Measurements from ENCODE around the gene ABCD1.
A peak's percentile ranks its signal among the peaks of the same experiment; 100 is the strongest.
"Not testable (repeated sequence)": the region's sequence is repeated elsewhere in the genome, so short reads cannot be mapped to it uniquely, and the experiment has no call there.

The ABCD1 gene

DNA sequence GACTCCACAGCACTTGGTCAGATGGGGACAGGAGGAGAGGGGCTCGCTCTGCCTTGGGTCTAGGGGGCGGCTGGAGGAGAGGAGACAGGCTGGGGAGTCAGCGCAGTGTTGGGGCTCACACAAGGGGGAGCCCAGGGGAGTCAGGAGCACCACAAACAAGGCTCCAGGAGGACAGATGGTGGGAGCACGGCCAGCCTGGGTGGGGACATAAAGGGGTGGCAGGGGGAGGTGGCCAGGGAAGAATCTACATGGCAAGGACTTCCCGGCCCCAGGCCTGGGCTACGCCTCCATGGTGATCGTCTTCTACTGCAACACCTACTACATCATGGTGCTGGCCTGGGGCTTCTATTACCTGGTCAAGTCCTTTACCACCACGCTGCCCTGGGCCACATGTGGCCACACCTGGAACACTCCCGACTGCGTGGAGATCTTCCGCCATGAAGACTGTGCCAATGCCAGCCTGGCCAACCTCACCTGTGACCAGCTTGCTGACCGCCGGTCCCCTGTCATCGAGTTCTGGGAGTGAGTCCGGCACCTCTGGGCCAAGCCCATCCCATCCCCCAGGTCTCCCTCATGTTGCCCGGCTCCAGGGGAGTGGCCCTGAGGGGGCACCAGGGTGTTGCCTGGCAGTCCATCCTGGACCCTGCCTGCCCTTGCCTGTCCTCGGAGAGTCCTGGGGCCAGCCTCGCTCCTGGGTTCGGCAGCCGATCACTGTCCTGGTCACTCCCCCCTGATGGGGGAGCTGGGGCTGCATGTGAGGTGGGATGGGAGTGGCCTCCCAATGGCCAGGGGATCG lies 33.4 kb upstream of the ABCD1 start:
- POLR2A ChIA-PET; H3K4me1 ChIP-seq (ENCODE audit: control insufficient read depth, insufficient read depth, low read length); CTCF ChIA-PET; H3K9me3 ChIP-seq (ENCODE audit: control insufficient read depth, insufficient read depth, low read depth, low read length); H3K27ac ChIP-seq (ENCODE audit: extremely low read depth, low read depth, low read length); H3K4me3 ChIP-seq (ENCODE audit: low read depth, low read length): not testable (repeated sequence)
- peaks cover 0 to 62% of the 10 kb centered on the region in 2 experiments; a peak in 1 of 3 replicates for H3K36me3 ChIP-seq (ENCODE audit: control insufficient read depth in 2 of 2, insufficient read depth in 1 of 2, low read length in 2 of 2)
- peak; percentile 38; the same call in 1 of the 2 replicates for TF ChIP-seq GLIS2 (tag by site-specific recombination; IDR thresholded peaks at IDR 0.05)
- TF ChIP-seq, protein P1, sequence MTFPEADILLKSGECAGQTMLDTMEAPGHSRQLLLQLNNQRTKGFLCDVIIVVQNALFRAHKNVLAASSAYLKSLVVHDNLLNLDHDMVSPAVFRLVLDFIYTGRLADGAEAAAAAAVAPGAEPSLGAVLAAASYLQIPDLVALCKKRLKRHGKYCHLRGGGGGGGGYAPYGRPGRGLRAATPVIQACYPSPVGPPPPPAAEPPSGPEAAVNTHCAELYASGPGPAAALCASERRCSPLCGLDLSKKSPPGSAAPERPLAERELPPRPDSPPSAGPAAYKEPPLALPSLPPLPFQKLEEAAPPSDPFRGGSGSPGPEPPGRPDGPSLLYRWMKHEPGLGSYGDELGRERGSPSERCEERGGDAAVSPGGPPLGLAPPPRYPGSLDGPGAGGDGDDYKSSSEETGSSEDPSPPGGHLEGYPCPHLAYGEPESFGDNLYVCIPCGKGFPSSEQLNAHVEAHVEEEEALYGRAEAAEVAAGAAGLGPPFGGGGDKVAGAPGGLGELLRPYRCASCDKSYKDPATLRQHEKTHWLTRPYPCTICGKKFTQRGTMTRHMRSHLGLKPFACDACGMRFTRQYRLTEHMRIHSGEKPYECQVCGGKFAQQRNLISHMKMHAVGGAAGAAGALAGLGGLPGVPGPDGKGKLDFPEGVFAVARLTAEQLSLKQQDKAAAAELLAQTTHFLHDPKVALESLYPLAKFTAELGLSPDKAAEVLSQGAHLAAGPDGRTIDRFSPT (tag by site-specific recombination; IDR thresholded peaks at IDR 0.05) = 0 out of 2 replicates have a peak, but pooled peaks have one; percentile 16

DNA sequence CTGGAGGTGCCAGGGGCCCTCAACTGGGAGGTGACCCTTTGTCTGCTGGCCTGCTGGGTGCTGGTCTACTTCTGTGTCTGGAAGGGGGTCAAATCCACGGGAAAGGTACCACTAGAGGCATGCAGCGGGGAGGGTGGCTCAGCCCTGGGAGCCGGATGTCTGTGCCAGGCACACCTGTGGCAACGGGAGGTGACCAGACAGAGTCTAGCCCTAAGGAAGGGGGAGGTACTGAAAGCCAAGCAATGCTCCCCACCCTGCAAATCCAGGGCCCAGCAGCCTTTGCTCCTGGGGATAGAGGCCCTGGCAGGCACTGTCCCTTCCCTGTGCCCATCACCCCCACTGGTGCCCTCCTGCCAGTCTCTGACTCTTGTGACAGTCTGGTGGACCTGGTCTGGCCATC lies 32.7 kb upstream of the ABCD1 start:
- ChIA-PET POLR2A (no interaction called here), CTCF (interaction anchor here (1.8 kb wide), 1 partner anchor 17 kb away, joined by 4 read pairs; no protein-coding TSS in a partner anchor)
- Histone ChIP-seq H3K4me1 (ENCODE audit: control insufficient read depth, insufficient read depth, low read length) (no peaks in the 10 kb centered on the region), H3K9me3 (ENCODE audit: control insufficient read depth, insufficient read depth, low read depth, low read length) (no peaks in the 10 kb centered on the region), H3K27ac (ENCODE audit: extremely low read depth, low read depth, low read length) (peak overlapping the region; percentile 46; the same call in 1 of the 2 replicates), H3K4me3 (ENCODE audit: low read depth, low read length) (no peak overlapping the region), H3K36me3 (ENCODE audit: control insufficient read depth in 2 of 2, insufficient read depth in 1 of 2, low read length in 2 of 2) (peaks cover 0 to 69% of the 10 kb centered on the region in 2 experiments; a peak in 1 of 3 replicates)
- TF ChIP-seq IKZF3 (tag by site-specific recombination; IDR thresholded peaks at IDR 0.05) = no peak
- TF ChIP-seq HOXC10 (CRISPR knock-in tag; IDR thresholded peaks at IDR 0.05) = 0 out of 2 replicates have a peak, but pooled peaks have one; percentile 77

DNA sequence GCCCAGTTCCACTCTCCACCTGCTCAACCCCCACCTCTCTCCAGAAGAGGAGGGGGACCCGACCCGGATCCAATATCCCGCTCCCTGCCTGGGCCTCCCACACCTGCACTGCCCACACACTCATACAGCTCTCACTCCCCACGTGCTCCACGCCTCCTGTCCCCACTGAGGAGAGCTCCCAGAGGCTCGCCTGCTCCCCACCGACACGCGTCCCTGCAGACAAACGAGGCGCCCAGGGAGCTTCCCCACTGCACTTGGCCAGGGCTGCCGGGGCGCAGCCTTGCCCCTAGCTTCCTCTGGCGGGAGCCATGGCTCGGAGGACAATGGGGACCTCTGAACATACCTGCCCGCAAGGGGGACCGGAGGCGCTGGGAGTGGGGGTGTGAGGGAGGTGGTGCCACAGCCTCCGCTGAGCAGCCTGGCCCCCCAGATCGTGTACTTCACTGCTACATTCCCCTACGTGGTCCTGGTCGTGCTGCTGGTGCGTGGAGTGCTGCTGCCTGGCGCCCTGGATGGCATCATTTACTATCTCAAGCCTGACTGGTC lies 32.0 kb upstream of the ABCD1 start:
- ChIA-PET CTCF (interaction anchor here (1.8 kb wide), 1 partner anchor 16 kb away, joined by 4 read pairs; no protein-coding TSS in a partner anchor), POLR2A (no interaction called here)
- H3K4me3 ChIP-seq (ENCODE audit: low read depth, low read length) = no peak overlapping the region
- H3K27ac ChIP-seq (ENCODE audit: extremely low read depth, low read depth, low read length) = peak overlapping the region; percentile 46; the same call in 1 of the 2 replicates
- no peaks in the 10 kb centered on the region for H3K4me1 ChIP-seq (ENCODE audit: control insufficient read depth, insufficient read depth, low read length)
- H3K36me3 ChIP-seq (ENCODE audit: control insufficient read depth in 2 of 2, insufficient read depth in 1 of 2, low read length in 2 of 2) = peaks cover 0 to 74% of the 10 kb centered on the region in 2 experiments; a peak in 1 of 3 replicates
- H3K9me3 ChIP-seq (ENCODE audit: control insufficient read depth, insufficient read depth, low read depth, low read length) = no peaks in the 10 kb centered on the region
- TF ChIP-seq ZFP37 (tag by site-specific recombination; IDR thresholded peaks at IDR 0.05) (no peak), OVOL3 (tag by site-specific recombination; IDR thresholded peaks at IDR 0.05) (no peak), ZNF174 (tag by site-specific recombination; IDR thresholded peaks at IDR 0.05) (no peak), ZNF302 (tag by site-specific recombination; IDR thresholded peaks at IDR 0.05; ENCODE audit: low read depth) (no peak), ZNF155 (tag by site-specific recombination; IDR thresholded peaks at IDR 0.05) (no peak), ZNF600 (tag by site-specific recombination; IDR thresholded peaks at IDR 0.05) (no peak), ZFHX2 (tag by site-specific recombination; conservative IDR thresholded peaks at IDR 0.05) (peak; percentile 90), ZNF596 (tag by site-specific recombination; IDR thresholded peaks at IDR 0.05) (no peak)
- TF ChIP-seq, protein P2, sequence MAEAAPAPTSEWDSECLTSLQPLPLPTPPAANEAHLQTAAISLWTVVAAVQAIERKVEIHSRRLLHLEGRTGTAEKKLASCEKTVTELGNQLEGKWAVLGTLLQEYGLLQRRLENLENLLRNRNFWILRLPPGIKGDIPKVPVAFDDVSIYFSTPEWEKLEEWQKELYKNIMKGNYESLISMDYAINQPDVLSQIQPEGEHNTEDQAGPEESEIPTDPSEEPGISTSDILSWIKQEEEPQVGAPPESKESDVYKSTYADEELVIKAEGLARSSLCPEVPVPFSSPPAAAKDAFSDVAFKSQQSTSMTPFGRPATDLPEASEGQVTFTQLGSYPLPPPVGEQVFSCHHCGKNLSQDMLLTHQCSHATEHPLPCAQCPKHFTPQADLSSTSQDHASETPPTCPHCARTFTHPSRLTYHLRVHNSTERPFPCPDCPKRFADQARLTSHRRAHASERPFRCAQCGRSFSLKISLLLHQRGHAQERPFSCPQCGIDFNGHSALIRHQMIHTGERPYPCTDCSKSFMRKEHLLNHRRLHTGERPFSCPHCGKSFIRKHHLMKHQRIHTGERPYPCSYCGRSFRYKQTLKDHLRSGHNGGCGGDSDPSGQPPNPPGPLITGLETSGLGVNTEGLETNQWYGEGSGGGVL (tag by site-specific recombination; IDR thresholded peaks at IDR 0.05) = peak; percentile 43
- TF ChIP-seq, protein P3, sequence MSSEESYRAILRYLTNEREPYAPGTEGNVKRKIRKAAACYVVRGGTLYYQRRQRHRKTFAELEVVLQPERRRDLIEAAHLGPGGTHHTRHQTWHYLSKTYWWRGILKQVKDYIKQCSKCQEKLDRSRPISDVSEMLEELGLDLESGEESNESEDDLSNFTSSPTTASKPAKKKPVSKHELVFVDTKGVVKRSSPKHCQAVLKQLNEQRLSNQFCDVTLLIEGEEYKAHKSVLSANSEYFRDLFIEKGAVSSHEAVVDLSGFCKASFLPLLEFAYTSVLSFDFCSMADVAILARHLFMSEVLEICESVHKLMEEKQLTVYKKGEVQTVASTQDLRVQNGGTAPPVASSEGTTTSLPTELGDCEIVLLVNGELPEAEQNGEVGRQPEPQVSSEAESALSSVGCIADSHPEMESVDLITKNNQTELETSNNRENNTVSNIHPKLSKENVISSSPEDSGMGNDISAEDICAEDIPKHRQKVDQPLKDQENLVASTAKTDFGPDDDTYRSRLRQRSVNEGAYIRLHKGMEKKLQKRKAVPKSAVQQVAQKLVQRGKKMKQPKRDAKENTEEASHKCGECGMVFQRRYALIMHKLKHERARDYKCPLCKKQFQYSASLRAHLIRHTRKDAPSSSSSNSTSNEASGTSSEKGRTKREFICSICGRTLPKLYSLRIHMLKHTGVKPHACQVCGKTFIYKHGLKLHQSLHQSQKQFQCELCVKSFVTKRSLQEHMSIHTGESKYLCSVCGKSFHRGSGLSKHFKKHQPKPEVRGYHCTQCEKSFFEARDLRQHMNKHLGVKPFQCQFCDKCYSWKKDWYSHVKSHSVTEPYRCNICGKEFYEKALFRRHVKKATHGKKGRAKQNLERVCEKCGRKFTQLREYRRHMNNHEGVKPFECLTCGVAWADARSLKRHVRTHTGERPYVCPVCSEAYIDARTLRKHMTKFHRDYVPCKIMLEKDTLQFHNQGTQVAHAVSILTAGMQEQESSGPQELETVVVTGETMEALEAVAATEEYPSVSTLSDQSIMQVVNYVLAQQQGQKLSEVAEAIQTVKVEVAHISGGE (tag by site-specific recombination; conservative IDR thresholded peaks at IDR 0.05; ENCODE audit: low read depth) = no peak
- TF ChIP-seq, protein P4, sequence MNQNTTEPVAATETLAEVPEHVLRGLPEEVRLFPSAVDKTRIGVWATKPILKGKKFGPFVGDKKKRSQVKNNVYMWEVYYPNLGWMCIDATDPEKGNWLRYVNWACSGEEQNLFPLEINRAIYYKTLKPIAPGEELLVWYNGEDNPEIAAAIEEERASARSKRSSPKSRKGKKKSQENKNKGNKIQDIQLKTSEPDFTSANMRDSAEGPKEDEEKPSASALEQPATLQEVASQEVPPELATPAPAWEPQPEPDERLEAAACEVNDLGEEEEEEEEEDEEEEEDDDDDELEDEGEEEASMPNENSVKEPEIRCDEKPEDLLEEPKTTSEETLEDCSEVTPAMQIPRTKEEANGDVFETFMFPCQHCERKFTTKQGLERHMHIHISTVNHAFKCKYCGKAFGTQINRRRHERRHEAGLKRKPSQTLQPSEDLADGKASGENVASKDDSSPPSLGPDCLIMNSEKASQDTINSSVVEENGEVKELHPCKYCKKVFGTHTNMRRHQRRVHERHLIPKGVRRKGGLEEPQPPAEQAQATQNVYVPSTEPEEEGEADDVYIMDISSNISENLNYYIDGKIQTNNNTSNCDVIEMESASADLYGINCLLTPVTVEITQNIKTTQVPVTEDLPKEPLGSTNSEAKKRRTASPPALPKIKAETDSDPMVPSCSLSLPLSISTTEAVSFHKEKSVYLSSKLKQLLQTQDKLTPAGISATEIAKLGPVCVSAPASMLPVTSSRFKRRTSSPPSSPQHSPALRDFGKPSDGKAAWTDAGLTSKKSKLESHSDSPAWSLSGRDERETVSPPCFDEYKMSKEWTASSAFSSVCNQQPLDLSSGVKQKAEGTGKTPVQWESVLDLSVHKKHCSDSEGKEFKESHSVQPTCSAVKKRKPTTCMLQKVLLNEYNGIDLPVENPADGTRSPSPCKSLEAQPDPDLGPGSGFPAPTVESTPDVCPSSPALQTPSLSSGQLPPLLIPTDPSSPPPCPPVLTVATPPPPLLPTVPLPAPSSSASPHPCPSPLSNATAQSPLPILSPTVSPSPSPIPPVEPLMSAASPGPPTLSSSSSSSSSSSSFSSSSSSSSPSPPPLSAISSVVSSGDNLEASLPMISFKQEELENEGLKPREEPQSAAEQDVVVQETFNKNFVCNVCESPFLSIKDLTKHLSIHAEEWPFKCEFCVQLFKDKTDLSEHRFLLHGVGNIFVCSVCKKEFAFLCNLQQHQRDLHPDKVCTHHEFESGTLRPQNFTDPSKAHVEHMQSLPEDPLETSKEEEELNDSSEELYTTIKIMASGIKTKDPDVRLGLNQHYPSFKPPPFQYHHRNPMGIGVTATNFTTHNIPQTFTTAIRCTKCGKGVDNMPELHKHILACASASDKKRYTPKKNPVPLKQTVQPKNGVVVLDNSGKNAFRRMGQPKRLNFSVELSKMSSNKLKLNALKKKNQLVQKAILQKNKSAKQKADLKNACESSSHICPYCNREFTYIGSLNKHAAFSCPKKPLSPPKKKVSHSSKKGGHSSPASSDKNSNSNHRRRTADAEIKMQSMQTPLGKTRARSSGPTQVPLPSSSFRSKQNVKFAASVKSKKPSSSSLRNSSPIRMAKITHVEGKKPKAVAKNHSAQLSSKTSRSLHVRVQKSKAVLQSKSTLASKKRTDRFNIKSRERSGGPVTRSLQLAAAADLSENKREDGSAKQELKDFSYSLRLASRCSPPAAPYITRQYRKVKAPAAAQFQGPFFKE (tag by site-specific recombination; IDR thresholded peaks at IDR 0.05; ENCODE audit: borderline replicate concordance) = no peak

Data from HEK293 (cell line).